ENCODE data around the gene KRTAP2-1. TPM values are rescaled to one million over a fixed set of nuclear protein-coding genes. Genes with fewer than 3 reads are reported as not detected.

The KRTAP2-1 gene
- total RNA-seq, 1 experiment from 2014 or later, result not detected

Other genes starting within 250 kb of the KRTAP2-1 start
- not detected in 2 replicates for gene KRT28, start 247.4 kb downstream of the KRTAP2-1 start, total RNA-seq (2014; rRNA removed; shearing (Covaris generic); ENCODE audit: low replicate concordance)
- 75.2 and 76.4 TPM in 2 replicates for gene KRT10, start 224.7 kb downstream of the KRTAP2-1 start, total RNA-seq (2014; rRNA removed; shearing (Covaris generic); ENCODE audit: low replicate concordance)
- gene KRT12, start 180.1 kb downstream of the KRTAP2-1 start, total RNA-seq (2014; rRNA removed; shearing (Covaris generic); ENCODE audit: low replicate concordance), result not detected in 2 replicates
- gene KRT20, start 162.1 kb downstream of the KRTAP2-1 start, total RNA-seq (2014; rRNA removed; shearing (Covaris generic); ENCODE audit: low replicate concordance), result 46.7 and 50.0 TPM in 2 replicates
- not detected in 2 replicates for gene KRT23, start 109.7 kb downstream of the KRTAP2-1 start, total RNA-seq (2014; rRNA removed; shearing (Covaris generic); ENCODE audit: low replicate concordance)
- not detected in 2 replicates for gene KRT39, start 80.4 kb downstream of the KRTAP2-1 start, total RNA-seq (2014; rRNA removed; shearing (Covaris generic); ENCODE audit: low replicate concordance)
- gene KRT40, start 63.0 kb downstream of the KRTAP2-1 start, total RNA-seq (2014; rRNA removed; shearing (Covaris generic); ENCODE audit: low replicate concordance), result not detected in 2 replicates
- not detected in 2 replicates for gene KRTAP3-3, start 53.2 kb downstream of the KRTAP2-1 start, total RNA-seq (2014; rRNA removed; shearing (Covaris generic); ENCODE audit: low replicate concordance)
- gene KRTAP3-2, start 47.4 kb downstream of the KRTAP2-1 start, total RNA-seq (2014; rRNA removed; shearing (Covaris generic); ENCODE audit: low replicate concordance), result not detected in 2 replicates
- not detected in 2 replicates for gene KRTAP3-1, start 38.2 kb downstream of the KRTAP2-1 start, total RNA-seq (2014; rRNA removed; shearing (Covaris generic); ENCODE audit: low replicate concordance)
- not detected in 2 replicates for gene KRTAP1-5, start 20.1 kb downstream of the KRTAP2-1 start, total RNA-seq (2014; rRNA removed; shearing (Covaris generic); ENCODE audit: low replicate concordance)
- gene KRTAP1-4, start 17.1 kb downstream of the KRTAP2-1 start, total RNA-seq (2014; rRNA removed; shearing (Covaris generic); ENCODE audit: low replicate concordance), result not detected in 2 replicates
- not detected in 2 replicates for gene KRTAP1-3, start 12.4 kb downstream of the KRTAP2-1 start, total RNA-seq (2014; rRNA removed; shearing (Covaris generic); ENCODE audit: low replicate concordance)
- not detected in 2 replicates for gene KRTAP1-1, start 5.9 kb downstream of the KRTAP2-1 start, total RNA-seq (2014; rRNA removed; shearing (Covaris generic); ENCODE audit: low replicate concordance)
- not detected in 2 replicates for gene KRTAP2-2, start 7.9 kb upstream of the KRTAP2-1 start, total RNA-seq (2014; rRNA removed; shearing (Covaris generic); ENCODE audit: low replicate concordance)
- not detected in 2 replicates for gene KRTAP2-3, start 12.8 kb upstream of the KRTAP2-1 start, total RNA-seq (2014; rRNA removed; shearing (Covaris generic); ENCODE audit: low replicate concordance)
- not detected in 2 replicates for gene KRTAP2-4, start 18.6 kb upstream of the KRTAP2-1 start, total RNA-seq (2014; rRNA removed; shearing (Covaris generic); ENCODE audit: low replicate concordance)
- gene KRTAP4-7, start 36.8 kb upstream of the KRTAP2-1 start, total RNA-seq (2014; rRNA removed; shearing (Covaris generic); ENCODE audit: low replicate concordance), result not detected in 2 replicates
- not detected in 2 replicates for gene KRTAP4-8, start 50.8 kb upstream of the KRTAP2-1 start, total RNA-seq (2014; rRNA removed; shearing (Covaris generic); ENCODE audit: low replicate concordance)
- not detected in 2 replicates for gene KRTAP4-16, start 54.9 kb upstream of the KRTAP2-1 start, total RNA-seq (2014; rRNA removed; shearing (Covaris generic); ENCODE audit: low replicate concordance)
- not detected in 2 replicates for gene KRTAP4-9, start 58.1 kb upstream of the KRTAP2-1 start, total RNA-seq (2014; rRNA removed; shearing (Covaris generic); ENCODE audit: low replicate concordance)
- gene KRTAP4-11, start 71.1 kb upstream of the KRTAP2-1 start, total RNA-seq (2014; rRNA removed; shearing (Covaris generic); ENCODE audit: low replicate concordance), result not detected in 2 replicates
- not detected in 2 replicates for gene KRTAP4-12, start 76.9 kb upstream of the KRTAP2-1 start, total RNA-seq (2014; rRNA removed; shearing (Covaris generic); ENCODE audit: low replicate concordance)
- gene KRTAP4-6, start 93.2 kb upstream of the KRTAP2-1 start, total RNA-seq (2014; rRNA removed; shearing (Covaris generic); ENCODE audit: low replicate concordance), result not detected in 2 replicates
- gene KRTAP4-5, start 102.5 kb upstream of the KRTAP2-1 start, total RNA-seq (2014; rRNA removed; shearing (Covaris generic); ENCODE audit: low replicate concordance), result not detected in 2 replicates
- gene KRTAP4-4, start 113.4 kb upstream of the KRTAP2-1 start, total RNA-seq (2014; rRNA removed; shearing (Covaris generic); ENCODE audit: low replicate concordance), result not detected in 2 replicates
- gene KRTAP4-3, start 120.9 kb upstream of the KRTAP2-1 start, total RNA-seq (2014; rRNA removed; shearing (Covaris generic); ENCODE audit: low replicate concordance), result not detected in 2 replicates
- gene KRTAP4-2, start 130.9 kb upstream of the KRTAP2-1 start, total RNA-seq (2014; rRNA removed; shearing (Covaris generic); ENCODE audit: low replicate concordance), result not detected in 2 replicates
- not detected in 2 replicates for gene KRTAP4-1, start 137.6 kb upstream of the KRTAP2-1 start, total RNA-seq (2014; rRNA removed; shearing (Covaris generic); ENCODE audit: low replicate concordance)
- gene KRTAP9-1, start 142.6 kb upstream of the KRTAP2-1 start, total RNA-seq (2014; rRNA removed; shearing (Covaris generic); ENCODE audit: low replicate concordance), result not detected in 2 replicates
- not detected in 2 replicates for gene KRTAP9-2, start 179.3 kb upstream of the KRTAP2-1 start, total RNA-seq (2014; rRNA removed; shearing (Covaris generic); ENCODE audit: low replicate concordance)
- not detected in 2 replicates for gene KRTAP9-3, start 185.1 kb upstream of the KRTAP2-1 start, total RNA-seq (2014; rRNA removed; shearing (Covaris generic); ENCODE audit: low replicate concordance)
- not detected in 2 replicates for gene KRTAP9-8, start 190.7 kb upstream of the KRTAP2-1 start, total RNA-seq (2014; rRNA removed; shearing (Covaris generic); ENCODE audit: low replicate concordance)
- gene KRTAP9-4, start 202.4 kb upstream of the KRTAP2-1 start, total RNA-seq (2014; rRNA removed; shearing (Covaris generic); ENCODE audit: low replicate concordance), result not detected in 2 replicates
- not detected in 2 replicates for gene KRTAP9-9, start 208.1 kb upstream of the KRTAP2-1 start, total RNA-seq (2014; rRNA removed; shearing (Covaris generic); ENCODE audit: low replicate concordance)
- gene KRTAP9-6, start 218.1 kb upstream of the KRTAP2-1 start, total RNA-seq (2014; rRNA removed; shearing (Covaris generic); ENCODE audit: low replicate concordance), result not detected in 2 replicates
- not detected in 2 replicates for gene KRTAP9-7, start 228.4 kb upstream of the KRTAP2-1 start, total RNA-seq (2014; rRNA removed; shearing (Covaris generic); ENCODE audit: low replicate concordance)

All from Caki2 (cell line).